HG03025 (cell line): Measurements from ENCODE around the gene CLUH.
"Not testable (repeated sequence)": the region's sequence is repeated elsewhere in the genome, so short reads cannot be mapped to it uniquely, and the experiment has no call there.

Experiments used
- ATAC-seq: cut with Tn5 transposase; IDR thresholded peaks from one replicate; pipeline ENCODE4 v1.9.1; 2021; ENCODE audit warnings: mild to moderate bottlenecking, moderate library complexity; ENCODE audit not compliant: unreplicated experiment, low FRiP score

Gene CLUH

DNA sequence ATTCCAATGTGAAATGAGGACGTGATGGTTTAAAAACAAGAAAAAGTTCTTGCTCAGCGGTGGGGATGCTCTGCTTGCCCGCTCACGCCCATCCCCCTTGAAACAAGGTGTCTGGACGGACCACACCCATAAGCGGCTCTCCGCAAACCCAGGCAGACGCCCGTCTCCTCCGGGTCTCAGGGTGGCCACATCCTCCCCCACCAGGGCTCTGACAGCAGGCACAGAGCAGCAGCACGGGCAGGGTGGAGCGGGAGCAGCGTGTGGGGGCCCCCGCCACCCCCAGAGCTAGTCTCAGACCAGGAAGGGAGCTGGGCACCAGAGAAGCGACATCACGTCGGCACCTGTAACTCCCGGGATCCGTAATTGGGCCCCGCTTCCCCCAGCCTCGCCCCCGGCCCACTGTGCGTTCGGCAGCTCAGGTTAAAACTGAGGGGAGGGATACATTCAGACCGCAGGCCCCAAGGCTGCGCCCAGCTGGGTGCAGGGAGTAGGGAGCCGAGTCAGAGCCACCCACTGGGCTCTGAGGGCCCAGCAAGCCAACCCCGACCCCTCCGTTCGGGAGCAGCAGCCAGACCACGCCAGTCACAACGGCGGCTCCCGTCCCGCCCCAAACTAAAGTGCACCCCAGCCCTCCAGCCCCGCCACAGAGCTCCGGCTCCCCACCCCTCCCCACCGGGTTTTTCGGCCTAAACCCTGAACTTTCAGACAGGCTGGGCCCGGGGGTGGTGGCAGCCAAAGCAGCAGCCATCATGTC lies 22.0 kb downstream of the CLUH start:
- ATAC-seq: no peak

DNA sequence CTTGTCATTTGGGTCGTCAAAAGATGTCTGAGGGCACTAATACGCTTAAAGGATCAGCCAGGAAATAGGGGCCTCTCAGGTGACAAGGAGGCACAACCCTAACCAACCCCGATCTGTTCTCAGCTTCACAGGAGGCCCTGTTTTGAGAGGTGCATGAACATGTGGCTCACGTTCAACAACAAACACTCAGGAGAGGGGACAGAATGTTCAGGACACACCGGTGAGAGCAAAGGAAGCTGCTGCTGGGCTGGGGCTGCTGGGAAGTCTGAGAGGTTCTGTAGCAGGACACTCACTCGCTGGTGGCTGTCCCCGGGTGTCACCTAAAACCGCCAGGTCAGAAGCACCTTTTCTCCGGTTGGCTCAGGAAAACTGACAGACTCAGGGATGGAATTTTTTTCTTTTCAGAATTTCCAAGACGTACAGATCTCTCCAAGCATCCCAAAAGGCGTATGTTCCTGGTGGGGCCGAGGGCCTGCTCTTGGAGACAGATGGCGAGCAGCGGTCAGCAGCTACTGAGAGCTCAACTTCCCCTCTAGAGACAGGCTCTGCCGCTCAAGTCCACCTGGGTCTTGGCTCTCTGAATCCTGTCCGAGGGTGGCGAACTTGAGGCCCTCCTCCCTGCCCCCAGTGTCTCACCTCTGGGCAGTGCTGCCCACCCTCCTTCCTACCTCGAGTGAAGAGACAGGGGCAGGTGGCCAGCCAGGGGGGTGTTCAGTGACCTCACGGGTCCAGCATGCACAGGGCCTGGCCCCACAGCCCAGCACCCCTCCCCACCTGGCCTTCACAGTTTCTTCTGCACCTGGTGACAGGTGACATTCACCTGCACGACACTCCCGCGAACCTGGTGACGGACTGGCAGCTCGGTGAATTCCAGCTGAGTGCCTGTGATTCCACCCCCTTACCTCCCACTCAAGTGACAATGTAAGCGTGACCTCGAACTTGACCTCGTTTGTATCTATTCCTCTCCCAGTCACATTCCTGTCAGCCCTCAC lies 22.9 kb downstream of the CLUH start:
- no peak for ATAC-seq

DNA sequence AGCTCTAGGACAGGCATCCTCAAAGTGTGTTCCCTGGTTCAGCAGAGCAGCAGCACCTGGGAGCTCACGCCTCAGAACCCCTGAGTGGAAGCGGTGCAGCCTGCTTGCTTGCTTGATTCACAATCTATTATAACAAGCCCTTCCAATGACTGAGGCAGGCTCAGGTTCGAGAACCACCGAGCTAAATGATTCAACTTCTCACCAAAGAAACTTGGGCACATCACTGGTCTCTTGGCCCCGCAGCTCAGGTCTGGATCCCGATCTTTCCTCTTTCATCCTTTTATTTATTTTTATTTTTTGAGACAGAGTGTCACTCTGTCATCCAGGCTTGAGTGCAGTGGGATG lies 24.5 kb downstream of the CLUH start:
- ATAC-seq: no peak

DNA sequence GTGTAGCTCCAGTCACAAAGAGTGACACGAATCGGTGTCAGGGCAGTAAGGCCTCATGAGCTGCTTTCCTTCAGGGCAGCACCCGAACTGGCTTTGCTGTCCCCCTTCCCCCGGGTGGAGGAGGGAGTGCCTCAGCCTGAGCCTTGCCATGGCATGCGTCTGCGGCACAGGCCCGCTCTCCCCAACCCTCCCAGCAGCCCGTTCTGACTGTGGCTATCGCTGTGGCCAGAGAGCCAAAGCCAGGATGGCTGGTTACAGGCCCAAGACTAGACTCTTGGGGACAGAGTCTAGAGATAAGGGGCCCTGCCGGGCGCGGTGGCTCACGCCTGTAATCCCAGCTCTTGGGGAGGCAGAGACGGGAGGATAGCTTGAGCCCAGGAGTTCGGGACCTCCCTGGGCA lies 25.9 kb downstream of the CLUH start:
- ATAC-seq: no peak

DNA sequence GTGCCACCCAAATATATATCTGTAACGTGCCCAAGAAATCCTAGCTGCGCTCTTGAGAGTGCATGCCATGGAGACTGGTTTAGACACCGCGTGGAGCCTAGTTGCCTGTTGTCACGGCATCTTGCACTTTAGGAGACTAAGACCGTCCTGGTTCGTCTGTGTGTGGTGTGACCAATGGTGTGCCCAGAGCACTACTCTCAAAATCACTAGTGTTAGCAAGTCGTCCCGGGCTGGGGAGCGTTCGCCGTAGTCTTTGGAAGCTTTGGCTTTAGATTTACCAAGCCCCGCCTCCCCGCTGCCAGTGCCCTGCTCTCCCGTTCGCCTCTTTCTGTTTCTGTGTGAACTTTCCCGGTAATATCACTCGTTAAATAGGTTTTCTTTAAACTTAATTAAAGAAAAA lies 27.0 kb downstream of the CLUH start:
- no peak for ATAC-seq

DNA sequence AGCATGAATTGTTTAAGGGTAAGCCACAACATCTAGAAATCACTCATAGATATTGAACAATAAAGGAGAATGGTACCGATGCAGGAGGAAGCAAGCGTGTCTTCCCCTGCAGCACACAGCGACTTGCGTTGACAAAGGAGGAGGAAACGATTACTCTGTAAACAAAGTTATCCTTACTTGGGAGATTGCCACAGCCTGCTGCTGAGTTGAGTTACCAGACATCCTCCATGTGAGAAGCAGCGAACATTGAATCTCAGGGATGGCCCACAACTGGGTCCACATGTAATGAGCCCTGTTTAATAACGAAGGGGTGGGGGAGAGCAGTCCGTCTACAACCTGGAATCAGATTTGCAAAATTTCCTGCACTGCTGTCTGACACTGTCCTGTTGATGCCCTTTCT lies 27.7 kb downstream of the CLUH start:
- ATAC-seq: no peak

DNA sequence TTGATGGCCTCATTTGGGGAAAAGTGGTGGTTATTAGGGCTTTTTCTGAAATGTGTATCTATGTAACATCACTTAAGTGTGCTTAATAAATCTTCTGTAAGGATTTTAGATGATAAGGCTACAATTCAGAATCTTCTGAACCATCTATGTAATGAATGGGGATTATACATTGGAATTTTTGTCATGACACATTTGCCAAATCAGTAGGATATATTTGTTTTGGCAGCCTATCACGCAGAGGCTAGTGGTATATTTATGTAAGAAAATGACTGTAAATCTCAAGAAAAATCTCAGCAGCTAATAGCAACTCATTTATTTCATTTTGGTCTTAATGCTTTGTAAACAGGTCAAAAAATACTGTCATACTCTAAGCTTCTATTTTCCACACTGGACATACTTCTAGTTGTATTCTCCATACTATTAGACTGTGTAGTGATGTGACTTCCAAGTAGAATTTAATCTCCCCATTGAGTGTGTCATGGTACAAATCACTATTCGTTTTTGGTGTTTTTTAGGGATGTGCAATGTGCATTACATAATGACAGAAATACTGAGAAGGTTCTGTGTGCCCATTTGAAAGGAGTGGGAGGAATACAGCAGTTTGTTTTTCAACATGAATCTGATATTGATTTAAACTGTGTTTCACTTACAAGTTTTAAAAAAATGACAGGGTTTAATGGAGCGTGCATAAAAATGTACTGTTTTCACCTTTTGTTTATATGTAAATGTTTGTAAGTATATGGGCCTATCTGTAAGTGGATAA lies 29.2 kb downstream of the CLUH start:
- ATAC-seq: no peak

DNA sequence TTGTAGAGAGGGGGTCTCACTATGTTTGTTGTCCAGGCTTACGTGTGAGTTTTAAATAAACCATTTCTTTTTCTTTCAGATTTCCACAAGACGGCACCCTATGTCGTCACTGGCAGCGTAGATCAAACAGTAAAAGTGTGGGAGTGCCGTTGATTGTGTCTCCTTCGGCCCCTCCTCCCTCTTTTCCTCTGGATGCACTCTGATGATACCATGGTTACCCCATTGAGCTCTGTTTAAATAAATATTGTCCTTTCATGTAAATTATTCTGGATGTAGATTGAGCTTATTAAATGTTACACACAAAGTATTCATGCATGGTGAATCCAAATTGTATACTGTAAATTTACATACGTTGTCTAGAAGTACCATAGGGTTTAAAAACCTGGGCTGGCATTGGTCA lies 29.9 kb downstream of the CLUH start:
- no peak for ATAC-seq

DNA sequence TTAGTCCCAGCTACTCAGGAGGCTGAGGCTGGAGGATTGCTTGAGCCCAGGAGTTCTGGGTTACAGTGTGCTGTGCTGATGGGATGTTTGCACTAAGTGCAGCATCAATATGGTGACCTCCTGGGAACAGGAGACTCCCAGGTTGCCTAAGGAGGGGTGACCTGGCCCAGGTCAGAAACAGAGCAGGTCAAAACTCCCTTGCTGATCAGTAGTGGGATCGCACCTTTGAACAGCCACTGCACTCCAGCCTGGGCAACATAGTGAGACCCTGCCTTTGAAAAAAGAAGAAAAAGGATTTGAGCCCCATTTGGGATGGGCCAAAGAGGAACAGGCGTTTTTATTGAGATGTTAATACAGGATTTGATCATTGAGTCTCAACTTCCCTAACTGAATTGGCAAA lies 30.6 kb downstream of the CLUH start:
- no peak for ATAC-seq

DNA sequence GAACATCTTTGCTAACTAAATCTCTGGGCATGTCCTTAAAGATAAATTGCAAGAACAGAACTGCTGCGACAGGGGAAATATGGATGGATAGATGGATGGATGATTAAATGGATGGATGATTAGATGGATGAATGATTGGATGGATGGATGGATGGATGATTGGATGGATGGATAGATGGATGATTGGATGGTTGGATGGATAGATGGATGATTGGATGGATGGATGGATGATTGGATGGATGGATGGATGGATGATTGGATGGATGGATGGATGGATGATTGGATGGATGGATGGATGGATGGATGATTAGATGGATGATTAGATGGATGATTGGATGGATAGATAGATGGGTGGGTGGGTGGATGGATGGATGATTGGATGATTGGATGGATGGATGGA lies 32.3 kb downstream of the CLUH start:
- not testable (repeated sequence) for ATAC-seq

DNA sequence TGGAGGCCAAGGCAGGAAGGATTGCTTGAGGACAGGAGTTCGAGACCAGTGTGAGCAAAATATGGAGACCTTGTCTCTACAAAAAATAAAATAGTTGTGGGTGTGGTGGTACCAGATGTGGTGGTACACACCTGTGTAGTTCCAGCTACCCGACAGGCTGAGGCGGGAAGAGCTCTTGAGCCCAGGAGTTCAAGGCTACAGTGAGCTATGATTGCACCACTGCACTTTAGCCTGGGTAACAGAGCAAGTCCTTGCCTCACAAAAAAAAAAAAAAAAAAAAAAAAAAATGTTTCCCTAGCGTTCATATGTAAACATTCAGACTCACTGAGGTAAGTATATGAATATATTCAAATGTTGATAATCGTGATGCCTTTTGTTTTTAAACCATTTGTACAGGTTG lies 39.5 kb downstream of the CLUH start:
- no peak for ATAC-seq

DNA sequence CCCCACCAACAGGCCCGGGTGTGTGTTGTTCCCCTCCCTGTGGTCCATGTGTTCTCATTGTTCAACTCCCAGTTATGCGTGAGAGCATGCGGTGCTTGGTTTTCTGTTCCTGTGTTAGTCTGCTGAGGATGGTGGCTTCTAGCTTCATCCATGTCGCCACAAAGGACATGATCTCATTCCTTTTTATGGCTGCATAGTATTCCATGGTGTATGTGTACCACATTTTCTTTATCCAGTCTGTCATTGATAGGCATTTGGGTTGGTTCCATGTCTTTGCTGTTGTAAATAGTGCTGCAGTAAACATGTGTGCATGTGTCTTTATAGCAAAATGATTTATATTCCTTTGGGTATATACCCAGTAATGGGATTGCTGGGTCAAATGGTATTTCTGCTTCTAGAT lies 51.2 kb downstream of the CLUH start:
- ATAC-seq: not testable (repeated sequence)

DNA sequence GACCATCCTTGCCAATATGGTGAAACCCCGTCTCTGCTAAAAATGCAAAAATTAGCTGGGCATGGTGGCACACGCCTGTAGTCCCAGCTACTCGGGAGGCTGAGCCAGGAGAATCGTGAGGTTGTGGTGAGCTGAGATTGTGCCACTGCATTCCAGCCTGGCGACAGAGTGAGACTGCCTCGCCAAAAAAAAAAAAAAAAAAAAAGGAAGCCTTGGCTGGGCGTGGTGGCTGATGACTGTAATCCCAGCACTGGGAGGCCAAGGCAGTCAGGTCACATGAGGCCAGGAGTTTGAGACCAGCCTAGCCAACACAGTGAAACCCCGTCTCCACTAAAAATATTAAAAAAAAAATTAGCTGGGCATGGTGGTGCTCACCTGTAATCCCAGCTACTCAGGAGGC lies 52.2 kb downstream of the CLUH start:
- ATAC-seq: not testable (repeated sequence)

DNA sequence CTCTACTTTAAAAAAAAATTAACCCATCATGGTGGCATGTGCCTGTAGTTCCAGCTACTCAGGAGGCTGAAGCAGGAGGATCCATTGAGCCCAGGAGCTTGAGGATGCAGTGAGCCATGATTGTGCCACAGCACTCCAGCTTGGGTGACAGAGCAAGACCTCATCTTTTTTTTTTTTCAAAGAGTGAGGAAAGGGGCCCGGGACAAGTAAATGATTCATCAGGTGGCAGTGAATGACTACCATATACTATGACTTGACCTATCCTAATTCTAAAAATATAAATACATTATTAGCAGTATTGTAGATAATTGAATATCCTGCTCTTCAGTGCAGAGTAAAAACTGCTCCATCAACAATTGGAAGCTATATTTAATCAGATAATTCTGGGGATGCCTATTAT lies 55.3 kb downstream of the CLUH start:
- no peak for ATAC-seq

DNA sequence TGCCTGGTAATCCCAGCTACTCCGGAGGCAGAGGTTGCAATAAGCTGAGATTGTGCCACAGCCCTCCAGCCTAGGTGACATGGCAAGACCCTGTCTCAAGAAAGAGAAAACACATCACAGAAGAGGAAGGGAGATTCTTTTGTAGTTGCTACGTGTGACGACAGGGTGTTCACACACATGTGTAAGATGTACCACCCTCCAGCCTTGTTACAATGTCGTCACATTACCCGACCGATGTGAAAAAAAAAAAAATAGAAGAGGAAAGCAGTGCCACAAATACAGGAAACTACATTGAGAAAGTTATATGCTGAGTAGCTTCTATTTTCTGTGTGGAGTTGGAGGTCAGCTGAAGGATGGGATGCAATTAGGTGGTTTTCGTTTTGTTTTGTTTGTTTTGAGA lies 56.0 kb downstream of the CLUH start:
- ATAC-seq: no peak

DNA sequence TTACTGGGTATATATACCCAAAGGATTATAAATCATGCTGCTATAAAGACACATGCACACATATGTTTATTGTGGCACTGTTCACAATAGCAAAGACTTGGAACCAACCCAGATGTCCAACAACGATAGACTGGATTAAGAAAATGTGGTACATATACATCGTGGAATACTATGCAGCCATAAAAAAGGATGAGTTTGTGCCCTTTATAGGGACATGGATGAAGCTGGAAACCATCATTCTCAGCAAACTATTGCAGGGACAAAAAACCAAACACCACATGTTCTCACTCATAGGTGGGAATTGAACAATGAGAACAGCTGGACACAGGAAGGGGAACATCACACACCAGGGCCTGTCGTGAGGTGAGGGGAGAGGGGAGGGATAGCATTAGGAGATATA lies 58.7 kb downstream of the CLUH start:
- ATAC-seq: not testable (repeated sequence)

DNA sequence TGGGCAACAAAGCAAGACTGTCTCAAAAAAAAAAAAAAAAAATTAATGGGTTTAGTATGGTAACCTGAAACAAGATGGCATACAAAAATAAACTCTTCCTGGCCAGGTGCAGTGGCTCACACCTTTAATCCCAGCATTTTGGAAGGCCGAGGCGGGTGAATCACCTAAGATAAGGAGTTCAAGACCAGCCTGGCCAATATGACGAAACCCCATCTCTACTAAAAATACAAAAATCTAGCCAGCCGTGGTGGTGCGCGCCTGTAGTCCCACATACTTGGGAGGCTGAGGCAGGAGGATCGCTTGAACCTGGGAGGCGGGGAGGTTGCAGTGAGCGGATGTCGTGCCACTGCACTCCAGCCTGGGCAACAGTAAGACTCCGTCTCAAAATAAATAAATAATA lies 62.4 kb downstream of the CLUH start:
- no peak for ATAC-seq

DNA sequence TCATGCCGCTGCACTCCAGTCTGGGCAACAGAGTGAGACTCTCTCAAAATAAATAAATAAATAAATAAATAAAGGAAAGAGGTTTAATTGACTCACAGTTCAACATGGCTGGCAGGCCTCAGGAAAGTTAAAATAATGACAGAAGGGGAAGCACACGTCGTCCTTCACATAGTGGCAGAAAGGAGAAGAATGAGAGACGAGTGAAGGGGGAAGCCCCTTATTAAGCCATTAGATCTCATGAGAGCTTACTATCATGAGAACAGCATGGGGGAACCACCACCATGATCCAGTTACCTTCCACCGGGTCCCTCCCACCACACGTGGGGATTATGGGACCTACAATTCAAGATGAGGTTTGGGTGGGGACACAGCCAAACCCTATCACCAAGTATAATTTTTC lies 63.6 kb downstream of the CLUH start:
- no peak for ATAC-seq

DNA sequence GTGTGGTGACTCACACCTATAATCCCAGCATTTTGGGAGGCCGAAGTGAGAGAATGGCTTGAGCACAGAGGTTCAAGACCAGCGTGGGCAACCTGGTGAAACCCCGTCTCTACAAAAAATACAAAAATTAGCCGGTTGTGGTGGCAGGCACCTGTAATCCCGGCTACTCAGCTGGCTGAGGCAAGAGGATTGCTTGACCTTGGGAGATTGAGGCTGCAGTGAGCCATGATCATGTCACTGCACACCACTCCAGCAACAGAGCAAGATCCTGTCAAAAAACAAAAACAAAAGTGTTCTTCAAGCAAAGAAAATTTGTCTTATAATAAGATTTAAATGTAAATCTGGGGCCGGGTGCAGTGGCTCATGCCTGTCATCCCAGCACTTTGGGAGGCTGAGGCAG lies 66.6 kb downstream of the CLUH start:
- ATAC-seq: no peak
